ENCODE results near the gene CEMIP2. TPM values are rescaled to one million over a fixed set of nuclear protein-coding genes. Genes with fewer than 3 reads are reported as not detected.

Gene CEMIP2
- total RNA-seq, 3 donors from 2014 or later (not counting 1 experiment from before 2014, with no cell fraction given): 204 to 326 (median 230) TPM

DNA sequence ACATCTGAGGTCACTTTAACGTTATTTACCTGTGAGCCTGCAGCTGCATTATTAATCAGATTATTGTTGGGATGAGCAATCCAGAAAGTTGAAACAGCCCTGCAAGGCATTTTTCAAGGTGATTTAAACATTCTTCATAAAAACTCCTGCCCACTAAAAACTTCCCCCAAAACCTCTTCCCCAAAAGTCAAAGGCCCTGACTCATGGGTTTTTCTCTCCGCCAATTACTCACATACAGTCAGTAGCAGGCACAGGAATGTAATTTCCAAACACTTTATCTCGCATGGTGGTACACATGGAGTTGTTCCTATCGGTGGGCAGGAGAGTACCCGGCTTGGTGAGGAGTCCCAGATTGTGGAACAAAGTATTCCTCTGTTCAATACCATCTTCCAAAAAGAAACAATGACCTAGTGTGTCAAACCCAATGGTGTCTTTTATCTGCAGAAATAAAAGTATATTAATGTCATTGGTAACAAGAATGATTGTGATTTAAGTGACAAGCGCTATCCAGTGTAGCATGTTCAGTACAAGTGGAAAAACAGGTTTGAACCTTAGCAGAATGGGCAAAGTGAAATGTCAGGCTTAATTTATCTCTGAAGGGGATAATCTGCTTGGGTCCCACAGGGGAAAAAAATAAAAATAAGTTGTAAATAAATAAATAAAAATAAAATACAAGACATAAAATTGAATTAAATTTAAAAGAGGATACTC is 38.3 kb downstream of the CEMIP2 start:
- no peaks in the 10 kb centered on the region for H3K27me3 Mint-ChIP-seq (ENCODE audit: low read depth in 2 of 2)
- H3K4me3 Mint-ChIP-seq: no peak overlapping the region
- no peaks in the 10 kb centered on the region for H3K9me3 Mint-ChIP-seq
- H3K9me3 ChIP-seq (ENCODE audit: control insufficient read depth, insufficient read depth, low read length): no peaks in the 10 kb centered on the region
- 94% methylated on average over 6 of the region's 6 CpGs for WGBS (ENCODE audit: insufficient coverage)
- ATAC-seq (no peak), DNase-seq (no peak)
- no peak overlapping the region for H3K27ac ChIP-seq (ENCODE audit: low read length)
- H3K36me3 Mint-ChIP-seq: peaks cover 38% of the 10 kb centered on the region
- peaks cover 70% of the 10 kb centered on the region for H3K36me3 ChIP-seq (ENCODE audit: control insufficient read depth, insufficient read depth, low read length)
- TF ChIP-seq, protein P1, sequence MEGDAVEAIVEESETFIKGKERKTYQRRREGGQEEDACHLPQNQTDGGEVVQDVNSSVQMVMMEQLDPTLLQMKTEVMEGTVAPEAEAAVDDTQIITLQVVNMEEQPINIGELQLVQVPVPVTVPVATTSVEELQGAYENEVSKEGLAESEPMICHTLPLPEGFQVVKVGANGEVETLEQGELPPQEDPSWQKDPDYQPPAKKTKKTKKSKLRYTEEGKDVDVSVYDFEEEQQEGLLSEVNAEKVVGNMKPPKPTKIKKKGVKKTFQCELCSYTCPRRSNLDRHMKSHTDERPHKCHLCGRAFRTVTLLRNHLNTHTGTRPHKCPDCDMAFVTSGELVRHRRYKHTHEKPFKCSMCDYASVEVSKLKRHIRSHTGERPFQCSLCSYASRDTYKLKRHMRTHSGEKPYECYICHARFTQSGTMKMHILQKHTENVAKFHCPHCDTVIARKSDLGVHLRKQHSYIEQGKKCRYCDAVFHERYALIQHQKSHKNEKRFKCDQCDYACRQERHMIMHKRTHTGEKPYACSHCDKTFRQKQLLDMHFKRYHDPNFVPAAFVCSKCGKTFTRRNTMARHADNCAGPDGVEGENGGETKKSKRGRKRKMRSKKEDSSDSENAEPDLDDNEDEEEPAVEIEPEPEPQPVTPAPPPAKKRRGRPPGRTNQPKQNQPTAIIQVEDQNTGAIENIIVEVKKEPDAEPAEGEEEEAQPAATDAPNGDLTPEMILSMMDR (IDR thresholded peaks at IDR 0.05): no peak
- intact Hi-C loops (cut with micrococcal nuclease): loop anchor here (5.0 kb wide), 1 partner anchor 37 kb away; the partner anchor contains the start of gene CEMIP2
- peak overlapping the region in 1 of 2 donors; percentile 57 for H3K27ac Mint-ChIP-seq
- no peak overlapping the region for H3K4me3 ChIP-seq (ENCODE audit: low read length)
- H3K4me1 Mint-ChIP-seq: peaks cover 7 to 17% of the 10 kb centered on the region in 2 donors
- H3K27me3 ChIP-seq (ENCODE audit: control insufficient read depth, insufficient read depth, low read length): no peaks in the 10 kb centered on the region
- no peaks in the 10 kb centered on the region for H3K4me1 ChIP-seq (ENCODE audit: control insufficient read depth, insufficient read depth, low read length)

DNA sequence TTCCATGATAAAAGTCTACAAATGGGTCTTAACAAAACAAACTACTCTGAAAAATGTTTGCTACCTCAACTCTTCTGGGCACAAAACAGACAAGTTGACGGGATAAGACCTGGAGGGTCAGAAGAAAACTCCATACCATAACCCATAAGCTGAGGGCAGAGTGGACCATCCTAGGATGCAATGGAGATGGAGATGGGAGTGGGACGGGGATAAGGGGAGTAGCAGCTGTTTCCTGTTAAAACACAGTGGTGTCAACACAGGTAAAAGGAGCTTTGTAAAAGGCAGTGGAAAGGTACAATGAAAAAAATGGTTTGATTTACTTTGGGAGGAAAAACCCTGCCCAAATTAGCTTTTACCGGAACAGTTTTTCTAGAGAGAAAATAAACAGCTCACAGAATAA is 41.6 kb downstream of the CEMIP2 start:
- H3K4me3 Mint-ChIP-seq: no peak overlapping the region
- intact Hi-C loops (cut with micrococcal nuclease): no loop called here
- Histone ChIP-seq H3K27ac (ENCODE audit: low read length) (no peak overlapping the region), H3K9me3 (ENCODE audit: control insufficient read depth, insufficient read depth, low read length) (no peaks in the 10 kb centered on the region), H3K4me3 (ENCODE audit: low read length) (no peak overlapping the region), H3K36me3 (ENCODE audit: control insufficient read depth, insufficient read depth, low read length) (peaks cover 78% of the 10 kb centered on the region), H3K4me1 (ENCODE audit: control insufficient read depth, insufficient read depth, low read length) (no peaks in the 10 kb centered on the region), H3K27me3 (ENCODE audit: control insufficient read depth, insufficient read depth, low read length) (no peaks in the 10 kb centered on the region)
- WGBS (ENCODE audit: insufficient coverage): 91% methylated on average over 2 of the region's 3 CpGs
- TF ChIP-seq, protein P1 (IDR thresholded peaks at IDR 0.05): no peak
- ATAC-seq (no peak), DNase-seq (no peak)
- no peaks in the 10 kb centered on the region for H3K9me3 Mint-ChIP-seq
- no peaks in the 10 kb centered on the region for H3K27me3 Mint-ChIP-seq (ENCODE audit: low read depth in 2 of 2)
- H3K27ac Mint-ChIP-seq: no peak overlapping the region
- H3K36me3 Mint-ChIP-seq: peaks cover 33% of the 10 kb centered on the region
- peaks cover 0 to 7% of the 10 kb centered on the region in 2 donors for H3K4me1 Mint-ChIP-seq

DNA sequence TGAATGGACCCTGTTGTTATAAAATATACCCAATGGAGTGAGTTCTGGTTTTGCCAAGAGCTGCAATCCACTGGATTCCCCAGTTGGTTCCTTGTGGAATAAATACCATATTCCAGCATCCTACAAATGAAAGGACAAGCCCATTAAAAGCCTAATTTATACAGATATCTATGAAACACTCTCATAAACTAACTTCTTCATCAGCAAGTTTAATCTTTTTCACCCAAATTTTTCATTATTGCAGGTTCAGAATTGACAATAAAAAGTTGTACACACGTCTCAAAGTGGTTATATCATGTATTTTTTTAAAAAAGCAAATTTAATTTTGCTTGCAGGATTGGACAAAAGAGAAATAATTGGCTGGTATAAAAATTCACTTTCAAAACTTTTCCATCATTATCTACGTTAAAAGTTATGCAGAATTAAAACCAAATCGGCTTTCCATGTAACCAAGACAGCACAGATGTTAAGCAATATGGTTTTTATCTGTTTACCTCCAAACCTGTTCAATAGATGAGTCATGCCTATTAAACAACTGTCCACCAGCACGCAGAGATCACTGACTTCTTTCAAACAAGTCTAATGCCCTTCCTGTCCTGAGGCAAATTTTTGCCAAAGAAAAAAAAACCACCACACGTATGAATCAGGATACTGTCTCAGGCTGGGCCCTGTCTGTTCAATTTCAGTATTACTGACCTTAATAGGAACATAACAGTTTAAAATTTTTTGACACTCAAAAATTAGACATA is 42.5 kb downstream of the CEMIP2 start:
- TF ChIP-seq, protein P1 (IDR thresholded peaks at IDR 0.05): no peak
- no peaks in the 10 kb centered on the region for H3K9me3 ChIP-seq (ENCODE audit: control insufficient read depth, insufficient read depth, low read length)
- Mint-ChIP-seq H3K4me1 (peaks cover 0 to 7% of the 10 kb centered on the region in 2 donors), H3K27me3 (ENCODE audit: low read depth in 2 of 2) (no peaks in the 10 kb centered on the region), H3K36me3 (peaks cover 40% of the 10 kb centered on the region), H3K27ac (peak overlapping the region in 1 of 2 donors; percentile 36), H3K4me3 (no peak overlapping the region), H3K9me3 (no peaks in the 10 kb centered on the region)
- no peak for ATAC-seq
- intact Hi-C loops (cut with micrococcal nuclease): no loop called here
- H3K4me3 ChIP-seq (ENCODE audit: low read length): no peak overlapping the region
- no peak for DNase-seq
- H3K4me1 ChIP-seq (ENCODE audit: control insufficient read depth, insufficient read depth, low read length): no peaks in the 10 kb centered on the region
- no peak overlapping the region for H3K27ac ChIP-seq (ENCODE audit: low read length)
- H3K27me3 ChIP-seq (ENCODE audit: control insufficient read depth, insufficient read depth, low read length): no peaks in the 10 kb centered on the region
- peaks cover 78% of the 10 kb centered on the region for H3K36me3 ChIP-seq (ENCODE audit: control insufficient read depth, insufficient read depth, low read length)
- WGBS (ENCODE audit: insufficient coverage): 89% methylated on average over 4 of the region's 5 CpGs

Measured in natural killer cell (primary cell).